SK-N-SH treated with all-trans-retinoic acid at 6 μM for 48 hours (cell line): ENCODE results near the gene VAT1L.

Experiments
- ATAC-seq: fragments of 200-7000 bp; cut with Tn5 transposase; 3 replicates; pipeline ENCODE4 v1.9.1; 2020; ENCODE audit warnings: mild to moderate bottlenecking, moderate library complexity
- ARNTL ChIP-seq: fragments of 450-650 bp; formaldehyde crosslinking; IDR thresholded peaks from 2 replicates; pipeline ENCODE4 v1.5.0; 2020; ENCODE audit warnings: low read depth, mild to moderate bottlenecking, moderate library complexity, borderline replicate concordance
- BACH2 ChIP-seq: fragments of 250-450 bp; sonication (Bioruptor Pico); IDR thresholded peaks from 2 replicates; pipeline ENCODE4 v1.9.0; 2021; ENCODE audit warnings: mild to moderate bottlenecking, borderline replicate concordance
- CREB5 ChIP-seq: fragments of 250-450 bp; sonication (Bioruptor Pico); IDR thresholded peaks from 2 replicates; pipeline ENCODE4 v1.5.1; 2020; ENCODE audit warnings: low read depth, mild to moderate bottlenecking, moderate library complexity
- CSRNP3 ChIP-seq: fragments of 250-450 bp; sonication (Bioruptor Pico); IDR thresholded peaks from 2 replicates; pipeline ENCODE4 v1.5.1; 2021; ENCODE audit warnings: mild to moderate bottlenecking, moderate library complexity
- ESRRG ChIP-seq: fragments of 250-450 bp; sonication (Bioruptor Pico); IDR thresholded peaks from 2 replicates; pipeline ENCODE4 v1.6.1; 2021; ENCODE audit warnings: mild to moderate bottlenecking
- GLIS3 ChIP-seq: fragments of 250-450 bp; sonication (Bioruptor Pico); IDR thresholded peaks from 2 replicates; pipeline ENCODE4 v1.5.0; 2020; ENCODE audit warnings: mild to moderate bottlenecking, moderate library complexity
- ISL1 ChIP-seq: fragments of 250-450 bp; sonication (Bioruptor Pico); IDR thresholded peaks from 2 replicates; pipeline ENCODE4 v2.1.2; 2022; ENCODE audit warnings: mild to moderate bottlenecking, moderate library complexity
- OSR1 ChIP-seq: fragments of 250-450 bp; sonication (Bioruptor Pico); IDR thresholded peaks from 2 replicates; pipeline ENCODE4 v1.8.0; 2022; ENCODE audit warnings: moderate library complexity, mild to moderate bottlenecking, inconsistent platforms
- PATZ1 ChIP-seq: fragments of 250-450 bp; sonication (Bioruptor Pico); IDR thresholded peaks from 2 replicates; pipeline ENCODE4 v1.8.0; 2020; ENCODE audit warnings: mild to moderate bottlenecking, moderate library complexity, borderline replicate concordance
- POU6F1 ChIP-seq: fragments of 250-450 bp; sonication (Bioruptor Pico); IDR thresholded peaks from 2 replicates; pipeline ENCODE4 v1.8.0; 2021; ENCODE audit warnings: low read depth, mild to moderate bottlenecking, moderate library complexity, borderline replicate concordance
- PPARA ChIP-seq: fragments of 250-450 bp; sonication (Bioruptor Pico); IDR thresholded peaks from 2 replicates; pipeline ENCODE4 v1.5.0; 2020; ENCODE audit warnings: mild to moderate bottlenecking, borderline replicate concordance
- RARB ChIP-seq: fragments of 250-450 bp; sonication (Bioruptor Pico); IDR thresholded peaks from 2 replicates; pipeline ENCODE4 v1.8.0; 2021; ENCODE audit warnings: mild to moderate bottlenecking, moderate library complexity
- SNAI2 ChIP-seq: fragments of 250-450 bp; sonication (Bioruptor Pico); IDR thresholded peaks from 2 replicates; pipeline ENCODE4 v1.5.0; 2020; ENCODE audit warnings: mild to moderate bottlenecking, moderate library complexity
- TCF4 ChIP-seq: fragments of 250-450 bp; sonication (Bioruptor Pico); IDR thresholded peaks from 2 replicates; pipeline ENCODE4 v1.8.0; 2021; ENCODE audit warnings: mild to moderate bottlenecking, moderate library complexity, borderline replicate concordance
- TOX ChIP-seq: fragments of 250-450 bp; sonication (Bioruptor Pico); IDR thresholded peaks from 2 replicates; pipeline ENCODE4 v1.8.0; 2021; ENCODE audit warnings: mild to moderate bottlenecking, moderate library complexity, borderline replicate concordance
- TSHZ2 ChIP-seq: fragments of 250-450 bp; sonication (Bioruptor Pico); IDR thresholded peaks from 2 replicates; pipeline ENCODE4 v1.5.0; 2020; ENCODE audit warnings: mild to moderate bottlenecking, moderate library complexity
- ZC3H10 ChIP-seq: fragments of 250-450 bp; sonication (Bioruptor Pico); IDR thresholded peaks from 2 replicates; pipeline ENCODE4 v1.5.1; 2021; ENCODE audit warnings: mild to moderate bottlenecking, moderate library complexity
- ZFP30 ChIP-seq: fragments of 450-650 bp; formaldehyde crosslinking; IDR thresholded peaks from 2 replicates; pipeline ENCODE4 v1.5.0; 2022; ENCODE audit warnings: mild to moderate bottlenecking, moderate library complexity
- ZNF565 ChIP-seq: fragments of 450-650 bp; formaldehyde crosslinking; conservative IDR thresholded peaks from 2 replicates; pipeline ENCODE4 v1.5.0; 2020; ENCODE audit warnings: low read depth, mild to moderate bottlenecking, moderate library complexity
- ZNF70 ChIP-seq: fragments of 450-650 bp; formaldehyde crosslinking; IDR thresholded peaks from 2 replicates; pipeline ENCODE4 v1.5.0; 2020; ENCODE audit warnings: mild to moderate bottlenecking, moderate library complexity
- ZNF8 ChIP-seq: fragments of 450-650 bp; formaldehyde crosslinking; IDR thresholded peaks from 2 replicates; pipeline ENCODE4 v1.5.0; 2020; ENCODE audit warnings: mild to moderate bottlenecking, moderate library complexity

Gene VAT1L

GRCh38 chr16:77977339-77977738 lies 189.0 kb downstream of the VAT1L start:
- TF ChIP-seq ZC3H10 (CRISPR knock-in tag) (no peak), ZNF565 (CRISPR knock-in tag) (no peak), ZNF70 (CRISPR knock-in tag) (no peak), CREB5 (no peak), BACH2 (CRISPR knock-in tag) (no peak), TCF4 (no peak), OSR1 (no peak), SNAI2 (CRISPR knock-in tag) (no peak), GLIS3 (CRISPR knock-in tag) (no peak), ISL1 (CRISPR knock-in tag) (no peak), POU6F1 (CRISPR knock-in tag) (no peak), RARB (no peak), CSRNP3 (CRISPR knock-in tag) (no peak), ZNF8 (no peak), ARNTL (CRISPR knock-in tag) (no peak), PATZ1 (CRISPR knock-in tag) (no peak), TSHZ2 (CRISPR knock-in tag) (no peak)
- TF ChIP-seq, all 23 proteins: peak for 0
- ATAC-seq, result no peak

- ATAC-seq, result no peak
Observed at GRCh38 chr16:77985111-77985510, 196.7 kb downstream of the VAT1L start.

GRCh38 chr16:77986011-77986740 lies 197.8 kb downstream of the VAT1L start:
- TF ChIP-seq TCF4 (no peak), ISL1 (CRISPR knock-in tag) (no peak)
- TF ChIP-seq, all 23 proteins: peak for 0
- ATAC-seq, result no peak

More at GRCh38 chr16:77985111-77985510, 196.7 kb downstream of the VAT1L start:
- TF ChIP-seq TCF4 (no peak), TOX (CRISPR knock-in tag) (no peak), OSR1 (no peak), ZFP30 (CRISPR knock-in tag) (no peak), ESRRG (no peak), ZC3H10 (CRISPR knock-in tag) (no peak), ARNTL (CRISPR knock-in tag) (no peak), PPARA (CRISPR knock-in tag) (no peak), ZNF70 (CRISPR knock-in tag) (no peak), ZNF8 (no peak), ISL1 (CRISPR knock-in tag) (no peak), SNAI2 (CRISPR knock-in tag) (no peak)
- TF ChIP-seq, all 23 proteins: peak for 0
